Heart right ventricle (tissue), 16 donors: ENCODE data around the gene PHACTR2. TPM values are rescaled to one million over a fixed set of nuclear protein-coding genes. Genes with fewer than 3 reads are reported as not detected.

Experiments
- ATAC-seq, 8 donors: fragments of 200-7000 bp; cut with Tn5 transposase; one replicate each; pipeline ENCODE4 v1.9.1; 2020; ENCODE audit warnings: mild to moderate bottlenecking in 8 of 8, moderate library complexity in 8 of 8, moderate number of reproducible peaks in 1 of 8
- DNase-seq, 2 donors: peaks; one replicate each; pipeline ENCODE4 v3.0.0-alpha.2; 2020
- H3K27ac ChIP-seq, 10 donors: fragments of 200-600 bp; sonication (generic) in 2 of 10; one replicate each; pipeline versions ENCODE4 v1.5.0 to v1.8.0; 2020 to 2022; ENCODE audit warnings: mild to moderate bottlenecking in 3 of 10
- H3K27me3 ChIP-seq, 7 donors: fragments of 200-600 bp; one replicate each; pipeline ENCODE4 v1.8.0; 2021 to 2022; ENCODE audit warnings: mild to moderate bottlenecking in 2 of 7
- H3K36me3 ChIP-seq, 9 donors: fragments of 200-600 bp; sonication (generic) in 1 of 9; one replicate each; pipeline versions ENCODE4 v1.5.0 to v1.8.0; 2020 to 2022; ENCODE audit warnings: mild to moderate bottlenecking in 2 of 9
- H3K4me1 ChIP-seq, 9 donors: fragments of 200-600 bp; sonication (generic) in 1 of 9; one replicate each; pipeline versions ENCODE4 v1.5.0 to v1.8.0; 2020 to 2022; ENCODE audit warnings: mild to moderate bottlenecking in 4 of 9
- H3K4me3 ChIP-seq, 10 donors: fragments of 200-600 bp; sonication (generic) in 2 of 10; one replicate each; pipeline versions ENCODE4 v1.5.0 to v1.8.0; 2020 to 2022; ENCODE audit warnings: mild to moderate bottlenecking in 7 of 10, moderate library complexity in 2 of 10
- H3K9me3 ChIP-seq, 11 donors: fragments of 200-600 bp in 10 of 11; sonication (generic) in 2 of 11; one replicate each; pipeline versions ENCODE4 v1.5.0 to v1.8.0; 2013 to 2022; ENCODE audit warnings: mild to moderate bottlenecking in 2 of 11, control low read depth in 1 of 11, moderate library complexity in 1 of 11
- CTCF ChIP-seq, 9 donors: fragments of 200-600 bp; sonication (generic) in 2 of 9; IDR thresholded peaks; one replicate each; pipeline versions ENCODE4 v1.5.0 to v1.8.0; 2021 to 2022; ENCODE audit warnings: antibody characterized with exemption in 9 of 9, mild to moderate bottlenecking in 5 of 9, moderate library complexity in 1 of 9
- WGBS, 2 donors: extraction: QIAGEN DNeasy Blood & Tissue Kit; methylation state at CpG; one replicate each; pipeline ENCODE4 v1.1.7; 2013; ENCODE audit warnings: inconsistent platforms in 1 of 2; 5-methylcytosine and 5-hydroxymethylcytosine counted together
- intact Hi-C, 10 donors: fragments of 100-400 bp; cut with DNase I; formaldehyde crosslinking; loops; one replicate each; pipeline versions ENCODE4 v1.11.1 to v1.14.2; 2022
- polyA plus RNA-seq, 2 donors: library from polyadenylated mRNA; stranded (reverse); fragments of 200-250 nt; gene quantifications; one replicate each; pipeline ENCODE4 v1.2.3, GENCODE V29; 2013
- total RNA-seq, 10 donors: library from RNA; stranded (reverse); fragmentation: NEBNext Ultra II Directional in 3 of 10; extraction: Animal tissue kit (Norgen Biotek cat#: 25700) in 3 of 10; gene quantifications; one replicate each; pipeline versions ENCODE4 v1.2.1 to v1.2.4, GENCODE V29; 2021 to 2023
- donor health status: Arrhythmogenic right ventricular cardiomyopathy.
- donor health status: ischemic (EF 13 %, LVEDD 7.1; RV severe dilation, severe dysfunction).
- donor health status: healthy with polysubstance abuse.
- donor health status: DM: no; HTN: yes; CAD: no.
- donor health status: DM: no; HTN: no; CAD: no.
- donor health status: ischemic (EF 25% LVEDD 6.9; RV normal size, moderate dysfunction).
- donor health status: ischemic (EF 25% LVEDD 5.7; RV mildly dilated, moderate dysfunction).
- donor health status: healthy.
- donor health status: DM: yes; HTN: yes; CAD: no.
- donor health status: Ischemic cardiomyopathy.
- donor health status: ischemic (EF 35%, LVEDD 5.7; RV mildly dilated, moderate dysfunction).
- donor health status: nonischemic (EF 11% LVEDD 7.7; RV severe dilation, severe dysfunction).
- donor health status: DM: yes; HTN: yes; CAD: no.
- donor health status: PGD.
- donor health status: ischemic (EF 29% LVEDD 5.4; RV normal size, mild dysfunction).
- donor health status: nonischemic (EF 23%, LVEDD 6.1; RV moderate dilation, normal function).

The PHACTR2 gene
- total and polyA plus RNA-seq, 12 donors = 6.5 to 96.3 (median 70.2) TPM

DNA sequence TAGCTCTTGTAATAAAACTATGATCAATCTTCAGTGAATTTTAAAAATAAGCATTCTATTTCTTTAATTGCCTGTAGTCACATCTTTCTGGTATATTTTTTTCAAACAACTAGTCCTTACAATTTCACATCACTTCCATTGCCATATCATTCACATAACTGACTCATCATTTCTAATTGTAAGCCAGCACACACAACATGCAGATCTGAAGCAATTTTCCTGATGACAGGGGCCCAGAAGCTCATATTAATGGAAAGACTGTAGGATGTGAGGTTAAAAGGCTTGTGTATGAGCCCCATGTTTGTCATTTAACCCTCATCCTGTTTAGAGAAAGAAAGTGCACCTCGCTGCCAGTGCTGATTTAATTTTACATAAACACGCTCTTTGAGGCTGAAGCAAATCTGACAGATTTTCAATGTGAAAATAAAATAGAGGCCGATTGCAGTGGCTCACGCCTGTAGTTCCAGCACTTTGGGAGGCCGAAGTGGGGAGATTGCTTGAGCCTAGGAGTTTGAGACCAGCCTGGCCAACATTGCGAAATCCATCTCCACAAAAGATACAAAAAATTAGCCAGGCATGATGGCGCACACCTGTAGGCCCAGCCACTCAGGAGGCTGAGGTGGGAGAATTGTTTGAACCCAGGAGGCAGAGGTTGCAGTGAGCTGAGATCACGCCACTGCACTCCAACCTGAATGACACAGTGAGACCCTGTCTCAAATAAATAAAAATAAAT is 125.2 kb downstream of the PHACTR2 start:
- WGBS, 2 donors = 97% methylated on average over 8 of the region's 8 CpGs
- intact Hi-C loops = loop anchor here in 1 of 10 donors (5.0 kb wide), 1 partner anchor 1316 kb away; no protein-coding TSS in a partner anchor
- H3K27me3 ChIP-seq = no peaks in the 10 kb centered on the region
- H3K36me3 ChIP-seq = peaks cover 0 to 66% (median 13%) of the 10 kb centered on the region in 9 donors
- no peak for TF ChIP-seq CTCF (IDR thresholded peaks at IDR 0.05)
- H3K9me3 ChIP-seq = peaks cover 0 to 31% (median 4%) of the 10 kb centered on the region in 11 donors
- no peak overlapping the region for H3K27ac ChIP-seq
- DNase-seq = no peak
- H3K4me3 ChIP-seq = no peak overlapping the region
- peaks cover 0 to 51% (median 11%) of the 10 kb centered on the region in 9 donors for H3K4me1 ChIP-seq
- no peak for ATAC-seq

GRCh38 chr6:143803769-143804568 is 126.2 kb downstream of the PHACTR2 start:
- Histone ChIP-seq H3K27ac (peak overlapping the region in 3 of 10 donors; percentile 5 to 57 (median 56)), H3K27me3 (no peaks in the 10 kb centered on the region), H3K9me3 (peaks cover 0 to 25% (median 4%) of the 10 kb centered on the region in 11 donors), H3K4me1 (peaks cover 0 to 55% (median 11%) of the 10 kb centered on the region in 9 donors), H3K4me3 (no peak overlapping the region), H3K36me3 (peaks cover 0 to 71% (median 20%) of the 10 kb centered on the region in 9 donors)
- DNase-seq (no peak), ATAC-seq (no peak)
- WGBS, 2 donors = 85 to 89% methylated on average over 9 of the region's 9 CpGs
- TF ChIP-seq CTCF (IDR thresholded peaks at IDR 0.05) = no peak
- intact Hi-C loops = loop anchor here in 1 of 10 donors (5.0 kb wide), 1 partner anchor 1317 kb away; no protein-coding TSS in a partner anchor

DNA sequence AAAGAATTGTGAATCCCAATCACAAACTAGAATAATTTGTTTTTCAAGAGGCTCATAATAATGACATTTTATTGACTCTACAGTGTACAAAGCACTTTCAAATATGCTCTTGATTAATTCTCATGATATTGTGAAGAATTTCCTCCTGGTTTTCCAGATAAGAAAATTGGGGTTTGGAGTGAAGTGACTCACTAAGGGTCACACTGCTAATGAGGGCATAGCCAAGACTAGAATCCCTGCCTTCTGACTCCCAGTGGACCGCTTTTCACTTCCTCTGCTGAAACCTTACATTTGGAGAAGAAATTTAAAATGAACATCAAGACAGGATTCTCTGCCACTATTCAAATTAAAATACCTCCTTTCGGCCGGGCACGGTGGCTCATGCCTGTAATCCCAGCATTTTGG is 127.1 kb downstream of the PHACTR2 start:
- H3K36me3 ChIP-seq = peaks cover 0 to 77% (median 22%) of the 10 kb centered on the region in 9 donors
- H3K9me3 ChIP-seq = peaks cover 0 to 16% (median 0%) of the 10 kb centered on the region in 11 donors
- ATAC-seq (peak in 3 of 8 donors; percentile 34 to 72 (median 61)), DNase-seq (no peak)
- TF ChIP-seq CTCF (IDR thresholded peaks at IDR 0.05) = no peak
- H3K27me3 ChIP-seq = no peaks in the 10 kb centered on the region
- intact Hi-C loops = loop anchor here in 1 of 10 donors (5.0 kb wide), 1 partner anchor 1318 kb away; no protein-coding TSS in a partner anchor
- H3K4me1 ChIP-seq = peaks cover 0 to 60% (median 11%) of the 10 kb centered on the region in 9 donors
- H3K4me3 ChIP-seq = no peak overlapping the region
- WGBS, 2 donors = 49 to 54% methylated on average over 4 of the region's 4 CpGs
- H3K27ac ChIP-seq = peak overlapping the region in 5 of 10 donors; percentile 10 to 60 (median 56)
